K562 (cell line): Measurements from ENCODE around the gene TMA7B. TPM values are rescaled to one million over a fixed set of nuclear protein-coding genes. Genes with fewer than 3 reads are reported as not detected.

Source experiments
- CBX3 ChIP-seq, 2 experiments: IDR thresholded peaks; 1 replicate in 1 of 2; 2 replicates in 1 of 2; pipeline ENCODE4 v1.6.1; 2012; ENCODE audit warnings: inconsistent platforms in 2 of 2, low read length in 2 of 2, borderline replicate concordance in 1 of 2, control low read depth in 1 of 2
- HMG20B ChIP-seq: fragments of 250-450 bp; sonication (Bioruptor Pico); IDR thresholded peaks from 2 replicates; pipeline ENCODE4 v1.5.0; 2021; ENCODE audit warnings: mild to moderate bottlenecking
- MAFF ChIP-seq: IDR thresholded peaks from 2 replicates; pipeline ENCODE4 v1.6.1; 2012; ENCODE audit warnings: low read length, improper control_type of control experiment
- NCOA2 ChIP-seq, 2 experiments: fragments of 450-650 bp; IDR thresholded peaks; 2 replicates each; pipeline ENCODE4 v1.6.1; 2018; ENCODE audit warnings: mild to moderate bottlenecking in 2 of 2, moderate library complexity in 1 of 2; ENCODE audit not compliant: partially characterized antibody in 2 of 2
- RBM22 ChIP-seq: fragments of 200-400 bp; formaldehyde crosslinking; IDR thresholded peaks from 2 replicates; pipeline ENCODE4 v1.6.1; 2018; ENCODE audit warnings: low read length, low read depth; ENCODE audit not compliant: poor library complexity, severe bottlenecking
- SRF ChIP-seq, 2 experiments: fragments of 250-450, 450-650 bp in 1 of 2; sonication (Bioruptor Pico) in 1 of 2; sonication (generic) in 1 of 2; formaldehyde crosslinking; IDR thresholded peaks; 2 replicates each; pipeline versions ENCODE4 v1.5.0 to v1.5.1; 2020 to 2022; ENCODE audit warnings: mild to moderate bottlenecking in 1 of 2, missing genetic modification reagents in 1 of 2
- TEAD4 ChIP-seq, 2 experiments: sonication (generic) in 1 of 2; formaldehyde crosslinking in 1 of 2; IDR thresholded peaks; 2 replicates each; pipeline versions ENCODE4 v1.6.1 to v1.8.0; 2012 to 2022; ENCODE audit warnings: borderline replicate concordance in 1 of 2, inconsistent platforms in 1 of 2, low read length in 1 of 2, mild to moderate bottlenecking in 1 of 2, missing genetic modification reagents in 1 of 2
- THRA ChIP-seq: fragments of 450-650 bp; IDR thresholded peaks from 2 replicates; pipeline ENCODE4 v1.6.1; 2017; ENCODE audit warnings: mild to moderate bottlenecking, moderate library complexity
- ZKSCAN1 ChIP-seq: fragments of 150-350 bp; IDR thresholded peaks from 2 replicates; pipeline ENCODE4 v1.6.1; 2016; ENCODE audit warnings: low read depth, low read length
- ZNF124 ChIP-seq: sonication (generic); formaldehyde crosslinking; IDR thresholded peaks from 2 replicates; pipeline ENCODE4 v1.8.1; 2022; ENCODE audit warnings: missing genetic modification reagents
- ZNF347 ChIP-seq: fragments of 450-650 bp; formaldehyde crosslinking; IDR thresholded peaks from 2 replicates; pipeline ENCODE4 v1.4.0; 2020; ENCODE audit warnings: low read depth, mild to moderate bottlenecking, moderate library complexity
- ZNF445 ChIP-seq: fragments of 250-450 bp; sonication (Bioruptor Pico); IDR thresholded peaks from 2 replicates; pipeline ENCODE4 v1.4.0; 2020; ENCODE audit warnings: low read depth, mild to moderate bottlenecking, moderate library complexity
- polyA plus RNA-seq, 8 experiments: library from polyadenylated mRNA; depleted of rRNA in 4 of 8; stranded (reverse) in 5 of 8; unstranded in 3 of 8; fragments of >200 nt; fragmentation: Nextera tagmentation in 2 of 8; fragmentation: Illumina TruSeq in 1 of 8; extraction: Ambion mirVana in 2 of 8; extraction: Trizol in 1 of 8; gene quantifications; 2 replicates each; pipeline versions ENCODE4 v1.2.1 to v1.2.3, GENCODE V29; 2011 to 2014; ENCODE audit warnings: inconsistent platforms in 1 of 8, missing spikeins in 1 of 8
- total RNA-seq, 7 experiments: library from RNA; depleted of rRNA in 6 of 7; stranded (reverse); fragments of >200 nt in 6 of 7; fragmentation: Illumina TruSeq in 2 of 7; extraction: Trizol in 2 of 7; gene quantifications; 2 replicates each; pipeline versions ENCODE4 v1.2.1 to v1.2.3, GENCODE V29; 2011 to 2021; ENCODE audit warnings: low replicate concordance in 1 of 7
- TF ChIP-seq, protein P1 (sequence below): fragments of 450-650 bp; IDR thresholded peaks from 2 replicates; pipeline ENCODE4 v1.6.1; 2016; ENCODE audit warnings: low read depth
- TF ChIP-seq, protein P2 (sequence below): fragments of 450-650 bp; conservative IDR thresholded peaks from 2 replicates; pipeline ENCODE4 v1.6.1; 2016; ENCODE audit warnings: missing genetic modification characterization, low read depth, mild to moderate bottlenecking, control low read depth, missing compliant biosample characterization

TMA7B gene
- total and polyA plus RNA-seq, 9 of the 15 experiments (the other 6 are each of a cell fraction or from before 2014, with no cell fraction given): 5.6 to 14.2 (median 11.8) TPM

- TF ChIP-seq, protein P1, sequence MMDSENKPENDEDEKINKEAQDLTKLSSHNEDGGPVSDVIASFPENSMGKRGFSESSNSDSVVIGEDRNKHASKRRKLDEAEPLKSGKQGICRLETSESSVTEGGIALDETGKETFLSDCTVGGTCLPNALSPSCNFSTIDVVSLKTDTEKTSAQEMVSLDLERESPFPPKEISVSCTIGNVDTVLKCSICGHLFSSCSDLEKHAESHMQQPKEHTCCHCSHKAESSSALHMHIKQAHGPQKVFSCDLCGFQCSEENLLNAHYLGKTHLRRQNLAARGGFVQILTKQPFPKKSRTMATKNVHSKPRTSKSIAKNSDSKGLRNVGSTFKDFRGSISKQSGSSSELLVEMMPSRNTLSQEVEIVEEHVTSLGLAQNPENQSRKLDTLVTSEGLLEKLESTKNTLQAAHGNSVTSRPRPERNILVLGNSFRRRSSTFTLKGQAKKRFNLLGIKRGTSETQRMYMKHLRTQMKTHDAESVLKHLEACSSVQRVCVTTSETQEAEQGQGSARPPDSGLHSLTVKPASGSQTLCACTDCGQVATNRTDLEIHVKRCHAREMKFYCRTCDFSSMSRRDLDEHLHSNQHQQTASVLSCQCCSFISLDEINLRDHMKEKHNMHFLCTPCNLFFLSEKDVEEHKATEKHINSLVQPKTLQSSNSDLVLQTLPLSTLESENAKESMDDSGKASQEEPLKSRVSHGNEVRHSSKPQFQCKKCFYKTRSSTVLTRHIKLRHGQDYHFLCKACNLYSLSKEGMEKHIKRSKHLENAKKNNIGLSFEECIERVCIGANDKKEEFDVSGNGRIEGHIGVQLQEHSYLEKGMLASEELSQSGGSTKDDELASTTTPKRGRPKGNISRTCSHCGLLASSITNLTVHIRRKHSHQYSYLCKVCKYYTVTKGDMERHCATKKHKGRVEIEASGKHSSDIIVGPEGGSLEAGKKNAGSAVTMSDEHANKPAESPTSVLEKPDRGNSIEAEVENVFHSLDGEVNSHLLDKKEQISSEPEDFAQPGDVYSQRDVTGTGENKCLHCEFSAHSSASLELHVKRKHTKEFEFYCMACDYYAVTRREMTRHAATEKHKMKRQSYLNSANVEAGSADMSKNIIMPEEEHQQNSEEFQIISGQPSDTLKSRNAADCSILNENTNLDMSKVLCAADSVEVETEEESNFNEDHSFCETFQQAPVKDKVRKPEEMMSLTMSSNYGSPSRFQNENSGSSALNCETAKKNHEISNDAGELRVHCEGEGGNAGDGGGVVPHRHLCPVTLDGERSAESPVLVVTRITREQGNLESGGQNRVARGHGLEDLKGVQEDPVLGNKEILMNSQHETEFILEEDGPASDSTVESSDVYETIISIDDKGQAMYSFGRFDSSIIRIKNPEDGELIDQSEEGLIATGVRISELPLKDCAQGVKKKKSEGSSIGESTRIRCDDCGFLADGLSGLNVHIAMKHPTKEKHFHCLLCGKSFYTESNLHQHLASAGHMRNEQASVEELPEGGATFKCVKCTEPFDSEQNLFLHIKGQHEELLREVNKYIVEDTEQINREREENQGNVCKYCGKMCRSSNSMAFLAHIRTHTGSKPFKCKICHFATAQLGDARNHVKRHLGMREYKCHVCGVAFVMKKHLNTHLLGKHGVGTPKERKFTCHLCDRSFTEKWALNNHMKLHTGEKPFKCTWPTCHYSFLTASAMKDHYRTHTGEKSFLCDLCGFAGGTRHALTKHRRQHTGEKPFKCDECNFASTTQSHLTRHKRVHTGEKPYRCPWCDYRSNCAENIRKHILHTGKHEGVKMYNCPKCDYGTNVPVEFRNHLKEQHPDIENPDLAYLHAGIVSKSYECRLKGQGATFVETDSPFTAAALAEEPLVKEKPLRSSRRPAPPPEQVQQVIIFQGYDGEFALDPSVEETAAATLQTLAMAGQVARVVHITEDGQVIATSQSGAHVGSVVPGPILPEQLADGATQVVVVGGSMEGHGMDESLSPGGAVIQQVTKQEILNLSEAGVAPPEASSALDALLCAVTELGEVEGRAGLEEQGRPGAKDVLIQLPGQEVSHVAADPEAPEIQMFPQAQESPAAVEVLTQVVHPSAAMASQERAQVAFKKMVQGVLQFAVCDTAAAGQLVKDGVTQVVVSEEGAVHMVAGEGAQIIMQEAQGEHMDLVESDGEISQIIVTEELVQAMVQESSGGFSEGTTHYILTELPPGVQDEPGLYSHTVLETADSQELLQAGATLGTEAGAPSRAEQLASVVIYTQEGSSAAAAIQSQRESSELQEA: no peak
- TF ChIP-seq NCOA2 (IDR thresholded peaks at IDR 0.05; ENCODE audit: partially characterized antibody in 2 of 2) (no peak), ZNF124 (CRISPR knock-in tag) (no peak), ZNF347 (CRISPR knock-in tag) (no peak), CBX3 (IDR thresholded peaks at IDR 0.05; ENCODE audit: borderline replicate concordance in 1 of 2, low read length in 2 of 2) (no peak), THRA (no peak), SRF (CRISPR knock-in tag; IDR thresholded peaks at IDR 0.05) (no peak), MAFF (no peak), ZKSCAN1 (no peak), RBM22 (no peak), HMG20B (CRISPR knock-in tag) (no peak), TEAD4 (IDR thresholded peaks at IDR 0.05; ENCODE audit: low read length) (no peak), TEAD4 (CRISPR knock-in tag; IDR thresholded peaks at IDR 0.05; ENCODE audit: borderline replicate concordance) (no peak), ZNF445 (no peak)
- TF ChIP-seq, protein P2, sequence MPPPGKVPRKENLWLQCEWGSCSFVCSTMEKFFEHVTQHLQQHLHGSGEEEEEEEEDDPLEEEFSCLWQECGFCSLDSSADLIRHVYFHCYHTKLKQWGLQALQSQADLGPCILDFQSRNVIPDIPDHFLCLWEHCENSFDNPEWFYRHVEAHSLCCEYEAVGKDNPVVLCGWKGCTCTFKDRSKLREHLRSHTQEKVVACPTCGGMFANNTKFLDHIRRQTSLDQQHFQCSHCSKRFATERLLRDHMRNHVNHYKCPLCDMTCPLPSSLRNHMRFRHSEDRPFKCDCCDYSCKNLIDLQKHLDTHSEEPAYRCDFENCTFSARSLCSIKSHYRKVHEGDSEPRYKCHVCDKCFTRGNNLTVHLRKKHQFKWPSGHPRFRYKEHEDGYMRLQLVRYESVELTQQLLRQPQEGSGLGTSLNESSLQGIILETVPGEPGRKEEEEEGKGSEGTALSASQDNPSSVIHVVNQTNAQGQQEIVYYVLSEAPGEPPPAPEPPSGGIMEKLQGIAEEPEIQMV (tag): no peak
These were observed 28.4 kb downstream of the TMA7B start (continued) for GRCh38 chr22:39988386-39989114.
